Prostate gland (tissue), 2 donors: ENCODE data around the gene VPS26C. TPM values are rescaled to one million over a fixed set of nuclear protein-coding genes. Genes with fewer than 3 reads are reported as not detected.

Experiments
- DNase-seq: peaks from one replicate; pipeline ENCODE4 v3.0.0-alpha.2; 2019; ENCODE audit warnings: low spot score
- H3K27ac ChIP-seq, 2 donors: fragments of 200-600 bp; sonication (generic); 2 replicates each; pipeline ENCODE4 v1.5.1; 2017 to 2019
- H3K27me3 ChIP-seq: fragments of 200-600 bp; sonication (generic); replicated peaks from 2 replicates; pipeline ENCODE4 v1.5.1; 2019; ENCODE audit not compliant: insufficient read depth
- H3K36me3 ChIP-seq, 2 donors: fragments of 200-600 bp; sonication (generic); 1 replicate in 1 of 2; 2 replicates in 1 of 2; pipeline versions ENCODE4 v1.5.1 to v1.8.1; 2017 to 2019
- H3K4me1 ChIP-seq: fragments of 200-600 bp; sonication (generic); replicated peaks from 2 replicates; pipeline ENCODE4 v1.5.1; 2019
- H3K4me3 ChIP-seq, 2 donors: fragments of 200-600 bp; sonication (generic); 2 replicates each; pipeline ENCODE4 v1.5.1; 2017 to 2019
- H3K9me3 ChIP-seq: fragments of 200-600 bp; sonication (generic); 2 replicates; pipeline ENCODE4 v1.5.1; 2017
- CTCF ChIP-seq, 4 experiments: fragments of 200-600 bp in 2 of 4; fragments of 450-650 bp in 2 of 4; sonication (generic) in 2 of 4; IDR thresholded peaks; 1 replicate in 3 of 4; 2 replicates in 1 of 4; pipeline ENCODE4 v1.5.1; 2016 to 2019; ENCODE audit warnings: antibody characterized with exemption in 4 of 4, mild to moderate bottlenecking in 2 of 4, moderate library complexity in 2 of 4
- POLR2A ChIP-seq: fragments of 450-650 bp; IDR thresholded peaks from one replicate; pipeline ENCODE4 v1.6.1; 2016; ENCODE audit warnings: antibody characterized with exemption, mild to moderate bottlenecking
- POLR2AphosphoS5 ChIP-seq: sonication (generic); formaldehyde crosslinking; IDR thresholded peaks from one replicate; pipeline ENCODE4 v1.6.1; 2017; ENCODE audit warnings: antibody characterized with exemption
- WGBS: methylation state at CpG from one replicate; pipeline ENCODE4 v1.1.5; 2018; 5-methylcytosine and 5-hydroxymethylcytosine counted together
- intact Hi-C: fragments of 100-400 bp; cut with DNase I; formaldehyde crosslinking; loops from one replicate; pipeline ENCODE4 v1.14.2; 2022
- total RNA-seq, 2 donors: library from RNA; depleted of rRNA; stranded (reverse); fragments of >200 nt; gene quantifications; one replicate each; pipeline ENCODE4 v1.1.0, GENCODE V29; 2016

VPS26C gene
- total RNA-seq, 2 donors from 2014 or later, result 36.8 to 46.1 TPM

GRCh38 chr21:37206496-37206895 is 60.6 kb downstream of the VPS26C start:
- DNase-seq, result no peak
- TF ChIP-seq POLR2A (no peak), CTCF (IDR thresholded peaks at IDR 0.05) (no peak), POLR2AphosphoS5 (no peak)
- WGBS, result 96% methylated on average over 7 of the region's 7 CpGs
- Histone ChIP-seq H3K4me1 (no peaks in the 10 kb centered on the region), H3K36me3 (peaks cover 0 to 2% of the 10 kb centered on the region in 2 donors), H3K4me3 (no peak overlapping the region), H3K9me3 (no peaks in the 10 kb centered on the region), H3K27me3 (no peaks in the 10 kb centered on the region), H3K27ac (no peak overlapping the region)
- intact Hi-C loops, result no loop called here

- Histone ChIP-seq H3K27me3 (no peaks in the 10 kb centered on the region), H3K36me3 (peaks cover 0 to 2% of the 10 kb centered on the region in 2 donors), H3K9me3 (no peaks in the 10 kb centered on the region), H3K4me3 (no peak overlapping the region), H3K27ac (no peak overlapping the region), H3K4me1 (no peaks in the 10 kb centered on the region)
- TF ChIP-seq POLR2AphosphoS5 (no peak), CTCF (IDR thresholded peaks at IDR 0.05) (no peak), POLR2A (no peak)
- no peak for DNase-seq
- 87% methylated on average over 7 of the region's 7 CpGs for WGBS
- intact Hi-C loops, result no loop called here
These were observed 62.6 kb downstream of the VPS26C start for GRCh38 chr21:37204580-37204979.

- Histone ChIP-seq H3K9me3 (no peaks in the 10 kb centered on the region), H3K4me1 (no peaks in the 10 kb centered on the region), H3K27me3 (no peaks in the 10 kb centered on the region), H3K4me3 (no peak overlapping the region), H3K36me3 (peaks cover 0 to 2% of the 10 kb centered on the region in 2 donors), H3K27ac (no peak overlapping the region)
- 88% methylated on average over 14 of the region's 14 CpGs for WGBS
- TF ChIP-seq CTCF (IDR thresholded peaks at IDR 0.05) (no peak), POLR2AphosphoS5 (no peak)
- intact Hi-C loops, result no loop called here
- no peak for DNase-seq
These were observed 64.7 kb downstream of the VPS26C start for GRCh38 chr21:37202221-37203110.

GRCh38 chr21:37200641-37201480 is 66.3 kb downstream of the VPS26C start:
- intact Hi-C loops, result no loop called here
- Histone ChIP-seq H3K27ac (no peak overlapping the region), H3K27me3 (no peaks in the 10 kb centered on the region), H3K9me3 (no peaks in the 10 kb centered on the region), H3K36me3 (peaks cover 0 to 2% of the 10 kb centered on the region in 2 donors), H3K4me3 (no peak overlapping the region), H3K4me1 (no peaks in the 10 kb centered on the region)
- 89% methylated on average over 16 of the region's 16 CpGs for WGBS
- TF ChIP-seq CTCF (IDR thresholded peaks at IDR 0.05), result no peak
- TF ChIP-seq POLR2A, result no peak
- TF ChIP-seq POLR2AphosphoS5, result no peak
- DNase-seq, result no peak
